Measurements from ENCODE around the gene ARHGEF10L. TPM values are rescaled to one million over a fixed set of nuclear protein-coding genes. Genes with fewer than 3 reads are reported as not detected.

Gene ARHGEF10L
- total and polyA plus RNA-seq, 8 donors, result 36.2 to 104 (median 52.8) TPM

- Histone ChIP-seq H3K27me3 (no peaks in the 10 kb centered on the region), H3K9me3 (no peaks in the 10 kb centered on the region), H3K27ac (peak overlapping the region; percentile 68 to 92 (median 88)), H3K36me3 (no peaks in the 10 kb centered on the region), H3K4me1 (peaks cover 56 to 67% (median 65%) of the 10 kb centered on the region in 3 donors), H3K4me3 (no peak overlapping the region)
- TF ChIP-seq CTCF (IDR thresholded peaks at IDR 0.05), result no peak
- peak; percentile 14 to 37 (median 26) for ATAC-seq
- intact Hi-C loops (cut with DNase I), result no loop called here
- WGBS, 2 donors, result 44 to 50% methylated on average over 8 of the region's 8 CpGs
- peak in 2 of 6 donors; percentile 54 to 70 for DNase-seq
- FAIRE-seq, result no peak
These were observed 21.7 kb downstream of the ARHGEF10L start for GRCh38 chr1:17561247-17561548.

GRCh38 chr1:17561561-17561985 lies 22.1 kb downstream of the ARHGEF10L start:
- H3K4me3 ChIP-seq, result no peak overlapping the region
- intact Hi-C loops (cut with DNase I), result no loop called here
- no peaks in the 10 kb centered on the region for H3K36me3 ChIP-seq
- ATAC-seq (peak; percentile 59 to 71 (median 64)), FAIRE-seq (no peak), DNase-seq (peak; percentile 69 to 88 (median 84))
- 14 to 23% methylated on average over 7 to 9 of the region's 9 CpGs for WGBS, 2 donors
- TF ChIP-seq CTCF (IDR thresholded peaks at IDR 0.05), result no peak
- no peaks in the 10 kb centered on the region for H3K9me3 ChIP-seq
- H3K27me3 ChIP-seq, result no peaks in the 10 kb centered on the region
- peaks cover 56 to 69% (median 68%) of the 10 kb centered on the region in 3 donors for H3K4me1 ChIP-seq
- H3K27ac ChIP-seq, result peak overlapping the region; percentile 68 to 92 (median 88)

- intact Hi-C loops (cut with DNase I), result no loop called here
- Histone ChIP-seq H3K4me3 (no peak overlapping the region), H3K27me3 (no peaks in the 10 kb centered on the region), H3K4me1 (peaks cover 56 to 74% (median 73%) of the 10 kb centered on the region in 3 donors), H3K36me3 (no peaks in the 10 kb centered on the region), H3K27ac (peak overlapping the region in 3 of 4 donors; percentile 68 to 92 (median 91)), H3K9me3 (no peaks in the 10 kb centered on the region)
- DNase-seq (no peak), ATAC-seq (no peak), FAIRE-seq (no peak)
- 94 to 99% methylated on average over 5 of the region's 5 CpGs for WGBS, 2 donors
- TF ChIP-seq CTCF (IDR thresholded peaks at IDR 0.05), result no peak
These were observed 22.9 kb downstream of the ARHGEF10L start for GRCh38 chr1:17562375-17562774.

GRCh38 chr1:17563494-17564281 lies 24.2 kb downstream of the ARHGEF10L start:
- Histone ChIP-seq H3K27me3 (no peaks in the 10 kb centered on the region), H3K4me1 (peaks cover 54 to 77% (median 73%) of the 10 kb centered on the region in 3 donors), H3K4me3 (no peak overlapping the region), H3K27ac (peak overlapping the region; percentile 58 to 78 (median 72)), H3K9me3 (no peaks in the 10 kb centered on the region), H3K36me3 (no peaks in the 10 kb centered on the region)
- ATAC-seq (peak; percentile 8 to 27 (median 14)), FAIRE-seq (no peak), DNase-seq (peak in 2 of 6 donors; percentile 65 to 77)
- WGBS, 2 donors, result 60 to 62% methylated on average over 8 of the region's 8 CpGs
- no peak for TF ChIP-seq CTCF (IDR thresholded peaks at IDR 0.05)
- intact Hi-C loops (cut with DNase I), result no loop called here
